Fibroblast of skin of abdomen (primary cell): ENCODE data around the gene TXLNA. TPM values are rescaled to one million over a fixed set of nuclear protein-coding genes. Genes with fewer than 3 reads are reported as not detected.
"Not testable (repeated sequence)": the region's sequence is repeated elsewhere in the genome, so short reads cannot be mapped to it uniquely, and the experiment has no call there.

Source experiments
- DNase-seq: peaks from one replicate; pipeline ENCODE4 v3.0.0-alpha.2; 2013
- polyA plus RNA-seq, 2 experiments: library from polyadenylated mRNA; unstranded; fragments of 120-200 nt; gene quantifications; one replicate each; pipeline ENCODE4 v1.2.1, GENCODE V29; 2013; ENCODE audit not compliant: insufficient read length in 2 of 2

The TXLNA gene
- polyA plus RNA-seq (2013, experiment 1 of 2; ENCODE audit: insufficient read length), result 55.9 TPM
- polyA plus RNA-seq (2013, experiment 2 of 2; ENCODE audit: insufficient read length), result 53.7 TPM

- peak; percentile 92 for DNase-seq
Observed at GRCh38 chr1:32179443-32180185, at the start of gene TXLNA. TXLNA (plus strand) TSS chr1:32179675; CDS start chr1:32180346, 671 bp downstream.

- DNase-seq, result not testable (repeated sequence)
Observed at GRCh38 chr1:32133950-32134280, 45.6 kb upstream of the TXLNA start.

GRCh38 chr1:32137111-32137510, 42.4 kb upstream of the TXLNA start:
- DNase-seq, result no peak

- DNase-seq, result peak; percentile 54
Observed at GRCh38 chr1:32138965-32139364, 40.5 kb upstream of the TXLNA start.

- DNase-seq, result peak; percentile 72
Observed at GRCh38 chr1:32142446-32143301, 36.8 kb upstream of the TXLNA start.

GRCh38 chr1:32143302-32143695, 36.2 kb upstream of the TXLNA start:
- DNase-seq, result not testable (repeated sequence)

- peak; percentile 13 for DNase-seq
Observed at GRCh38 chr1:32144033-32144432, 35.4 kb upstream of the TXLNA start.

- not testable (repeated sequence) for DNase-seq
Observed at GRCh38 chr1:32147799-32148198, 31.7 kb upstream of the TXLNA start.

- peak; percentile 42 for DNase-seq
Observed at GRCh38 chr1:32150847-32151246, 28.6 kb upstream of the TXLNA start.

- DNase-seq, result peak; percentile 81
Observed at GRCh38 chr1:32151319-32151787, 28.1 kb upstream of the TXLNA start.

- DNase-seq, result no peak
Observed at GRCh38 chr1:32159189-32159588, 20.3 kb upstream of the TXLNA start.

GRCh38 chr1:32163405-32163804, 16.1 kb upstream of the TXLNA start:
- no peak for DNase-seq

GRCh38 chr1:32165633-32166032, 13.8 kb upstream of the TXLNA start:
- DNase-seq, result not testable (repeated sequence)

GRCh38 chr1:32170991-32171390, 8.5 kb upstream of the TXLNA start:
- DNase-seq, result no peak

GRCh38 chr1:32172621-32173245, 6.7 kb upstream of the TXLNA start:
- DNase-seq, result peak; percentile 27

- no peak for DNase-seq
Observed at GRCh38 chr1:32178380-32179192, 889 bp upstream of the TXLNA start.

- DNase-seq, result no peak
Observed at GRCh38 chr1:32179193-32179442, 357 bp upstream of the TXLNA start.

GRCh38 chr1:32180186-32181060, 948 bp downstream of the TXLNA start:
- peak; percentile 46 for DNase-seq

- DNase-seq, result no peak
Observed at GRCh38 chr1:32181065-32181464, 1.6 kb downstream of the TXLNA start.

GRCh38 chr1:32181563-32181962, 2.1 kb downstream of the TXLNA start:
- no peak for DNase-seq

- no peak for DNase-seq
Observed at GRCh38 chr1:32182060-32182459, 2.6 kb downstream of the TXLNA start.
